HG02885 (cell line): ENCODE data around the gene SLC16A13.
"Not testable (repeated sequence)": the region's sequence is repeated elsewhere in the genome, so short reads cannot be mapped to it uniquely, and the experiment has no call there.

Experiments used
- ATAC-seq: cut with Tn5 transposase; IDR thresholded peaks from one replicate; pipeline ENCODE4 v1.9.1; 2021; ENCODE audit warnings: mild to moderate bottlenecking; ENCODE audit not compliant: unreplicated experiment, poor library complexity

The SLC16A13 gene

GRCh38 chr17:7035591-7036368 lies at the start of gene SLC16A13:
TSS of gene SLC16A13 (plus strand) at chr17:7036015. CDS start at chr17:7036383, 368 bp downstream.
- ATAC-seq: peak; percentile 95

GRCh38 chr17:6986676-6987075 lies 49.1 kb upstream of the SLC16A13 start:
- ATAC-seq: no peak

GRCh38 chr17:6989779-6990178 lies 46.0 kb upstream of the SLC16A13 start:
- ATAC-seq: no peak

GRCh38 chr17:6993613-6994056 lies 42.2 kb upstream of the SLC16A13 start:
- ATAC-seq: not testable (repeated sequence)

- no peak for ATAC-seq
These were observed 41.7 kb upstream of the SLC16A13 start for GRCh38 chr17:6994118-6994598.

- no peak for ATAC-seq
These were observed 41.1 kb upstream of the SLC16A13 start for GRCh38 chr17:6994666-6995256.

GRCh38 chr17:6995500-6996255 lies 40.1 kb upstream of the SLC16A13 start, which contains the start of gene ALOX12:
TSS of gene ALOX12 (plus strand) at chr17:6996049. CDS start at chr17:6996118, 69 bp downstream.
- ATAC-seq: no peak

- no peak for ATAC-seq
These were observed 39.4 kb upstream of the SLC16A13 start for GRCh38 chr17:6996256-6997011.

- ATAC-seq: no peak
These were observed 38.6 kb upstream of the SLC16A13 start for GRCh38 chr17:6997171-6997570.

- no peak for ATAC-seq
These were observed 36.8 kb upstream of the SLC16A13 start for GRCh38 chr17:6998855-6999508.

GRCh38 chr17:7001318-7001961 lies 34.4 kb upstream of the SLC16A13 start:
- ATAC-seq: no peak

- no peak for ATAC-seq
These were observed 33.3 kb upstream of the SLC16A13 start for GRCh38 chr17:7002288-7003047.

GRCh38 chr17:7003745-7004144 lies 32.1 kb upstream of the SLC16A13 start:
- ATAC-seq: no peak

GRCh38 chr17:7004398-7005253 lies 31.2 kb upstream of the SLC16A13 start:
- ATAC-seq: no peak

GRCh38 chr17:7005716-7006115 lies 30.1 kb upstream of the SLC16A13 start:
- no peak for ATAC-seq

GRCh38 chr17:7007143-7007542 lies 28.7 kb upstream of the SLC16A13 start:
- no peak for ATAC-seq

GRCh38 chr17:7010523-7010922 lies 25.3 kb upstream of the SLC16A13 start:
- ATAC-seq: no peak

GRCh38 chr17:7011415-7011814 lies 24.4 kb upstream of the SLC16A13 start:
- ATAC-seq: no peak
